OCI-LY3 (cell line): ENCODE results near the gene ESRRA.
A peak's percentile ranks its signal among the peaks of the same experiment; 100 is the strongest.

ENCODE experiments used
- CTCF ChIP-seq: fragments of 200-600, 300-600 bp; sonication (generic); IDR thresholded peaks from 2 replicates; pipeline ENCODE4 v1.5.1; 2014; ENCODE audit warnings: antibody characterized with exemption, low read length, low read depth
- EZH2phosphoT487 ChIP-seq: fragments of 200-600 bp; shearing (Covaris generic); IDR thresholded peaks from 2 replicates; pipeline ENCODE4 v1.6.1; 2018; ENCODE audit warnings: antibody characterized with exemption, mixed run types, low read depth

GRCh38 chr11:64305691-64306562 is 603 bp downstream of the ESRRA start:
- TF ChIP-seq CTCF (peak; percentile 72), EZH2phosphoT487 (no peak)
